HG02943 (cell line): ENCODE measurements around the gene RANBP17.
"Not testable (repeated sequence)": the region's sequence is repeated elsewhere in the genome, so short reads cannot be mapped to it uniquely, and the experiment has no call there.

Source experiments
- ATAC-seq: cut with Tn5 transposase; IDR thresholded peaks from one replicate; pipeline ENCODE4 v1.9.1; 2021; ENCODE audit warnings: mild to moderate bottlenecking, low read depth, moderate library complexity; ENCODE audit not compliant: unreplicated experiment

The RANBP17 gene

DNA sequence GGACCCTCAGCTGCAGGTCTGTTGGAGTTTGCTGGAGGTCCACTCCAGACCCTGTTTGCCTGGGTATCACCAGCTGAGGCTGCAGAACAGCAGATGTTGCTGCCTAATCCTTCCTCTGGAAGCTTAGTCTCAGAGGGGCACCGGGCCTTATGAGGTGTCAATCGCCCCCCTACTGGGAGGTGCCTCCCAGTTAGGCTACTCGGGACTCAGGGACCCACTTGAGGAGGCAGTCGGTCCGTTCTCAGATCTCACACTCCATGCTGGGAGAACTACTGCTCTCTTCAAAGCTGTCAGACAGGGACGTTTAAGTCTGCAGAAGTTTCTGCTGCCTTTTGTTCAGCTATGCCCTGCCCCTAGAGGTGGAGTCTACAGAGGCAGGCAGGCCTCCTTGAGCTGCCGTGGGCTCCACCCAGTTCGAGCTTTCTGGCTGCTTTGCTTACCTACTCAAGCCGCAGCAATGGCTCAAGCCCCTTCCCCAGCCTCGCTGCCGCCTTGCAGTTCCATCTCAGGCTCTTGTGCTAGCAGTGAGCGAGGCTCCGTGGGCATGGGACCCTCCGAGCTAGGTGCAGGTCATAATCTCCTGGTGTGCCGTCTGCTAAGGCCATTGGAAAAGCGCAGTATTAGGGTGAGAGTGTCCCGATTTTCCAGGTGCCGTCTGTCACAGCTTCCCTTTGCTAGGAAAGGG is 73.9 kb downstream of the RANBP17 start:
- ATAC-seq = not testable (repeated sequence)

DNA sequence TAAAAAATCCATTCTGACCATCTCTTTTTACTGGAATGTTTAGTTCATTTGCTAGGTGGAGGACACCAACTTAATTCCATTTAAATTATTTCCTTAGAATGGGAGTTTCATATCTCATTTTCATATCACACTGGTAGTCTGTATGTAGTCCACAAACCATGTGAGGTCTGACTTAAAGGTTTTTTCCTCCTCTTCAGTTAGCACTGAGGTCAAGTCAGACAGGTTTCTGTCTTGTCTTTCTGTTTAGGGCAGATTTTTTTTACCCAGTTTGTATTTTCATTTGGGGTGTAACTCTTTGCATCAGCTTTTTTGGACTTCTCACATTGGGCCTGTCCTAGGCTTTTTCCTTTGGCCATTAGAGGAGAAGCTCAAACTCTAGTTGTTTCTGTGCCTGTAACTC is 75.3 kb downstream of the RANBP17 start:
- no peak for ATAC-seq

DNA sequence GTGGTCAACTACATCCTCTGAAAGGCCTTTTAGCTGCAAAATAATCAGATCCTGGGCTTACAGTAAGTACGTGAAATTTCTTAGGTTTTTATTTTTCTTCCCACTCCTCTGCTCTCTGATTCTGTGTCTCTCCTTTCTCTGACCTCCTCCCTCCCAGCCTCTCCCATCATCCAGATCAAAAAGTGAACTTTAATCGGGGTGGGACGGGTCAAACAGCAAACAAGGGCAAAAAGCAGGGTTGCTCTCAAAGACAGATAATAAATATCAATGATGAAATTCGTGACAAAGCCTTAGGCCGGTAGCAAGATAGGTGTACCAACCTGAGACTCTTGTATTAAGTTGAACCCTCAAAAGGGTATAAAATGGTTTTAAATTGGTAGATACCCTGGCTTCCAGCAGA is 76.1 kb downstream of the RANBP17 start:
- no peak for ATAC-seq

DNA sequence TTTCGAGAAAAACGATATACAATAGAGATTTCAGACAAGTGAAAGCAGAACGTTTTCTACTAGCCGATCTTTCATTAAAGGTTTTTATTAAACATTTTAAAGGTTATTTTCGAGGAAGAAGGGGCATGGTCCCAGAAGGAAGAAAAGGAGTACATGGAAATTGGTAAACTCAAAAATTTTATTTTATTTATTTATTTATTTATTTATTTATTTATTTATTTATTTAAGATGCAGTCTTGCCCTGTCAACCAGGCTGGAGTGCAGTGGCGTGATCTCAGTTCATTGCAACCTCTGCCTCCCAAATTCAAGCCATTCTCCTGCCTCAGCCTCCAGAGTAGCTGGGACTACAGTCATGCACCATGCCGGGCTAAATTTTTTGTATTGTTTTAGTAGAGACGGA is 77.4 kb downstream of the RANBP17 start:
- ATAC-seq = no peak

- ATAC-seq = no peak
Observed at GRCh38 chr5:170941788-170942187, 80.0 kb downstream of the RANBP17 start.

GRCh38 chr5:170945275-170945674 is 83.5 kb downstream of the RANBP17 start:
- no peak for ATAC-seq

GRCh38 chr5:170960567-170960966 is 98.7 kb downstream of the RANBP17 start:
- ATAC-seq = no peak

- ATAC-seq = no peak
Observed at GRCh38 chr5:170963521-170963920, 101.7 kb downstream of the RANBP17 start.

- ATAC-seq = no peak
Observed at GRCh38 chr5:170974461-170974860, 112.6 kb downstream of the RANBP17 start.

- not testable (repeated sequence) for ATAC-seq
Observed at GRCh38 chr5:170980261-170980660, 118.4 kb downstream of the RANBP17 start.

DNA sequence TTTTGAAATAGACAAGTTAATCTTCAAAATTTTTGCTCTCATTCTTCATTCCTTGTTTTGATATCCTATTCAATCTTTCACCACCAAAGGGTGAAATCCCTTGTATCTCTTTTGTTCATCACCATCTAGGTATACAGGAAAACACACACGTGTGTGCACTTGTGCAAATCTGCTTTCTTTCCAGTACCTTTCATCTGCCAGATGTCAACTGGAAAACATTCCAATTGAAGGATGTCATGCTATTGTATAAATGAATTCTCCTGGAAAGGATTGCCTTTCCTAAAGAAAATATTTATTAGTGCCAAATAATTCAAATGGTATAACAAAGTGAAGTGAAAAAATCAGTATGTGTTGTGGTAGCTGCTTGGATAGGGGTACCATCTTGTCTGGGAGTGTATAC is 123.7 kb downstream of the RANBP17 start:
- ATAC-seq = no peak

GRCh38 chr5:170986598-170986997 is 124.8 kb downstream of the RANBP17 start:
- no peak for ATAC-seq

DNA sequence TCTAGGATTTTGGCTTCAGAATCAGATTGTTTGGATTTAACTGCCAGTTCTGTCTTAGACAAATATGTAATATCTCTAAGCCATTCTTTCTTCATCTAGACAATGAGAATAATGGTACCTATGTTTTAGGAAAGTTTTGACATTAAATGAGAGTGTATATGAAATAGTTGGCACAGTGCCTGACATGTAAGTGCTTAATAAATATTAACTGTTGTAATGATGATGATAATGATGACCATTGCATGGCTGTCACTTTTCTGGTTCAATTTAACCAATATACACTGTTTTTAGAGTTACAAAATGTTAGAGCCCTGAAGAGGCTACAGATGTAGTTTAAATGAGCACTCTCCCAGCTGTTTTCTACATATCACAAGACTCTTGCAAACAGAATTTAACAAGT is 131.7 kb downstream of the RANBP17 start:
- no peak for ATAC-seq

- ATAC-seq = no peak
Observed at GRCh38 chr5:171010086-171010485, 148.3 kb downstream of the RANBP17 start.

GRCh38 chr5:171010816-171011215 is 149.0 kb downstream of the RANBP17 start:
- ATAC-seq = no peak

GRCh38 chr5:171023508-171023907 is 161.7 kb downstream of the RANBP17 start:
- no peak for ATAC-seq

DNA sequence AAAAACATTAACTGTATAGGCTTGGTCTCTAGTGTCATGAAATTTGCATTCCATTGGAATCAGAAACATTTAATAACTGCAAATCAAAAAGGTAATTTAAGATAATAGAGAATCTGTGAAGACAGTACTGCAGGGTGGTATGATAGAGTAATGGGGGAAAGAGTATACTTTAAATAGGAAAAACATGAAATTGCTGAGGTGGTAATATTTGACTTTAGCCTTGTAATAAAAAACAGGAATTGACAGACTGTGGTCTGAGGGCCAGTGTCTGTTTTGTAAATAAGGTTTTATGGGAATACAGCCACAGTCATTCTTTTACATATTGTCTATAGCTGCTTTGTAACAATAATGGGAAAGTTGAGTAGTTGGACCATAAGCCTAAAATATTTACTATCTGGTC is 162.3 kb downstream of the RANBP17 start:
- no peak for ATAC-seq

DNA sequence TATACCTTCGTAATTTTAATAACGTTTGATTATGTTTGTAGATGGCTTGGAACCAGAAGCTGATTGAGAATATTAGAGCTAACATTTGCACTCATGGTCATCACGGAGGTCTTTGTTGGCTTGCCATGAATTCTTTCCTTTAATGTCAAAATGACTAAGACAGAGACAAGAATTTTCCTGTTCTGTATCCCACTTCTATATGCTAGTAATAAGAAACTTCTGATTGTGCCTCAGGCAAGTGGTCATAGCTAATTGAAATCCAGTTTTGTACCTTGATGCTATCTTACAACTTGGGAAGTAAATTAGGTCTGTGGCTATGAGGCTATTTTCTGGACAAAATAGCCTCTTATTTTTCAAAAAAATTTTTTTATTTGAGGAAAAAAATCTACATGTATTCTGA is 167.6 kb downstream of the RANBP17 start:
- no peak for ATAC-seq

GRCh38 chr5:171031977-171032376 is 170.2 kb downstream of the RANBP17 start:
- ATAC-seq = no peak

DNA sequence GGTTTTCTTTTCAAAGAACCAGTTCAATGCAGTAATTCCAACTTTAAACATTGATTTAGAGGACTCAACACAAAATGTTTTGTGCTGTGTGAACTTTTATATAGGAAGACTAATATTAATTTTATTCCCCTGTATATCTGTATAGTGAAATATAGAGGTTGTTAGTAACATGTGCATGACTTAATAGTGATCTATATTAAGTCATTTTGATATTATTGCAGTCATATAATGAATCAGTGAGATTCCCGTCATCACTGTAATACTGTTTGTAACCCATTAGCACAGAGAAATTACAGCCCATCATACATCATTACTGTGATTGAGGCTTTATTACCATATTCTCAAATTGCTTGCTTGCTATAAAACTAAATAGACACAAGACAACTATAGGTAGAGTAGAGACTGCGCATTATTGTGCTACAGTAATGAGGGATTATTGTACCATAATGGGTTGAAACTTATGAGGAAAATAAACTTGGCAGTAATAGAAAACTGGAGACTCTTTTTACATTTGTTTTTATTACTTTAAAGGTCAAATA is 170.7 kb downstream of the RANBP17 start:
- no peak for ATAC-seq

DNA sequence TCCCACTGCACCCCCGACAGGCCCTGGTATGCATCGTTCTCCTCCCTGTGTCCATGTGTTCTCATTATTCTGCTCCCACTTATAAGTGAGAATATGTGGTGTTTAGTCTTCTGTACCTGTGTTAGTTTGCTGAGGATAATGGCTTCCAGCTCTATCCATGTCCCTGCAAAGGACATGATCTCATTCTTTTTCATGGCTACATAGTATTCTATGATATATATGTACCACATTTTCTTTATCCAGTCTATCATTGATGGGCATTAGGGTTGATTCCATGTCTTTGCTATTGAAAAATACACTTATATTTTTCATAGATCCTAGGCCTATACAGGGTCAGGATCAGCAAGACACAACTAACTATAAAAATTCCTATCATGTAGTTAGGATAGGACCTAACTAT is 180.1 kb downstream of the RANBP17 start:
- ATAC-seq = not testable (repeated sequence)

DNA sequence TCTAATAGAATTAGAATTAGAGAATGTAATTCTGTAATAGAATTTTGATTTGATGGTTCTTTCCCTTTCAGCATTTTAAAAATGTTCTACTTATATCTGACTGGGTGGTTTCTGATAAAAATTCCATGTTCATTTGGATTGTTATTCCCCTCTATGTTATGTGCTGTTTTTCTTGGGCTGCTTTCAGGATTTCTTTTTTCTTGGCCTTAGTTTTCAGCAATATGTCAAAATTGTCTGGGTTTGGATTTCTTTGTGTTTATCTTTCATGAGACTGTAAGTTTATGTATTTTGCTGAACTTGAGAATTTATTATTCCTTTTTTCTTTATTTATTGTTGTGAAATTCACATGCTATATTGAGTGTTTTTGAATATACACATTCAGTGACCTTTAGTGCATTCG is 189.1 kb downstream of the RANBP17 start:
- no peak for ATAC-seq
